K562 (cell line): Measurements from ENCODE around the gene NAT8L. TPM values are rescaled to one million over a fixed set of nuclear protein-coding genes. Genes with fewer than 3 reads are reported as not detected.

Experiments used
- BRCA1 ChIP-seq, 2 experiments: fragments of 450-650 bp in 1 of 2; sonication (generic) in 1 of 2; formaldehyde crosslinking in 1 of 2; IDR thresholded peaks; 2 replicates each; pipeline versions ENCODE4 v1.5.0 to v1.6.1; 2017 to 2020; ENCODE audit warnings: mild to moderate bottlenecking in 1 of 2, missing genetic modification reagents in 1 of 2
- CBX1 ChIP-seq: sonication (generic); IDR thresholded peaks from 2 replicates; pipeline ENCODE4 v1.6.1; 2016; ENCODE audit warnings: antibody characterized with exemption, low read depth, mild to moderate bottlenecking
- CHD4 ChIP-seq: fragments of 200-600 bp; sonication (generic); IDR thresholded peaks from 3 replicates; pipeline ENCODE4 v1.6.1; 2012; ENCODE audit warnings: low read depth, mild to moderate bottlenecking, mixed read lengths, low read length, inconsistent platforms; ENCODE audit not compliant: insufficient read depth, insufficient replicate concordance, poor library complexity, severe bottlenecking
- CREM ChIP-seq: IDR thresholded peaks from 2 replicates; pipeline ENCODE4 v1.6.1; 2014; ENCODE audit warnings: antibody characterized with exemption, low read depth
- GABPA ChIP-seq: fragments of 200-800 bp; sonication (Bioruptor generic); conservative IDR thresholded peaks from 2 replicates; pipeline ENCODE4 v1.6.1; 2016; ENCODE audit warnings: low read depth, missing genetic modification characterization, missing compliant biosample characterization
- HDAC1 ChIP-seq, 2 experiments: fragments of 450-650 bp; IDR thresholded peaks; 2 replicates each; pipeline ENCODE4 v1.6.1; 2016 to 2017; ENCODE audit warnings: inconsistent platforms in 1 of 2, mild to moderate bottlenecking in 1 of 2, moderate library complexity in 1 of 2
- HMGN3 ChIP-seq: IDR thresholded peaks from 2 replicates; pipeline ENCODE4 v1.6.1; 2011; ENCODE audit warnings: borderline replicate concordance, low read depth, mild to moderate bottlenecking, mixed read lengths, low read length; ENCODE audit not compliant: insufficient read length; ENCODE audit errors: extremely low read depth
- L3MBTL2 ChIP-seq: fragments of 450-650 bp; IDR thresholded peaks from 2 replicates; pipeline ENCODE4 v1.6.1; 2016; ENCODE audit warnings: mild to moderate bottlenecking, moderate library complexity
- MAZ ChIP-seq, 2 experiments: fragments of 450-650 bp in 1 of 2; sonication (generic) in 1 of 2; formaldehyde crosslinking; IDR thresholded peaks in 1 of 2; conservative IDR thresholded peaks in 1 of 2; 2 replicates each; pipeline versions ENCODE4 v1.4.0 to v1.5.0; 2020; ENCODE audit warnings: mild to moderate bottlenecking in 1 of 2, missing genetic modification reagents in 1 of 2
- MXI1 ChIP-seq: IDR thresholded peaks from 2 replicates; pipeline ENCODE4 v1.6.1; 2011; ENCODE audit warnings: low read depth, mild to moderate bottlenecking, improper control_type of control experiment, low read length
- NFIC ChIP-seq: fragments of 450-650 bp; IDR thresholded peaks from 2 replicates; pipeline ENCODE4 v1.6.1; 2017; ENCODE audit warnings: mild to moderate bottlenecking, inconsistent platforms
- PCBP1 ChIP-seq: fragments of 200-400 bp; formaldehyde crosslinking; IDR thresholded peaks from 2 replicates; pipeline ENCODE4 v1.6.1; 2018; ENCODE audit warnings: mild to moderate bottlenecking, low read depth, low read length; ENCODE audit not compliant: poor library complexity, severe bottlenecking
- POLR2AphosphoS2 ChIP-seq: IDR thresholded peaks from 2 replicates; pipeline ENCODE4 v1.6.1; 2012; ENCODE audit warnings: low read length, improper control_type of control experiment
- POLR2B ChIP-seq: fragments of 450-650 bp; IDR thresholded peaks from 2 replicates; pipeline ENCODE4 v1.6.1; 2018; ENCODE audit warnings: low read depth; ENCODE audit not compliant: partially characterized antibody
- POLR2G ChIP-seq: fragments of 200-400 bp; formaldehyde crosslinking; IDR thresholded peaks from 2 replicates; pipeline ENCODE4 v1.6.1; 2017; ENCODE audit warnings: low read depth, mild to moderate bottlenecking, antibody characterized with exemption, low read length, moderate library complexity
- PTBP1 ChIP-seq: fragments of 200-400 bp; formaldehyde crosslinking; IDR thresholded peaks from 2 replicates; pipeline ENCODE4 v1.6.1; 2017; ENCODE audit warnings: low read depth, low read length
- RBM14 ChIP-seq: fragments of 200-400 bp; formaldehyde crosslinking; IDR thresholded peaks from 2 replicates; pipeline ENCODE4 v1.6.1; 2018; ENCODE audit warnings: low read depth, mild to moderate bottlenecking, low read length, moderate library complexity, borderline replicate concordance; ENCODE audit not compliant: insufficient read depth
- RBM25 ChIP-seq: fragments of 200-400 bp; formaldehyde crosslinking; IDR thresholded peaks from 2 replicates; pipeline ENCODE4 v1.6.1; 2018; ENCODE audit warnings: low read length, low read depth, moderate library complexity; ENCODE audit not compliant: severe bottlenecking
- RFX5 ChIP-seq: IDR thresholded peaks from 2 replicates; pipeline ENCODE4 v1.6.1; 2011; ENCODE audit warnings: low read depth, mild to moderate bottlenecking, improper control_type of control experiment, low read length
- SMAD4 ChIP-seq: fragments of 250-450 bp; sonication (Bioruptor Pico); conservative IDR thresholded peaks from 2 replicates; pipeline ENCODE4 v1.8.0; 2021; ENCODE audit warnings: inconsistent platforms, mild to moderate bottlenecking, moderate library complexity
- SOX6 ChIP-seq: fragments of 450-650 bp; IDR thresholded peaks from 2 replicates; pipeline ENCODE4 v1.6.1; 2014; ENCODE audit warnings: mild to moderate bottlenecking
- SUPT5H ChIP-seq: fragments of 450-650 bp; IDR thresholded peaks from 2 replicates; pipeline ENCODE4 v1.6.1; 2016
- ZC3H8 ChIP-seq: fragments of 450-650 bp; IDR thresholded peaks from 2 replicates; pipeline ENCODE4 v1.6.1; 2017
- ZFP36 ChIP-seq: fragments of 150-350 bp; IDR thresholded peaks from 2 replicates; pipeline ENCODE4 v1.6.1; 2018; ENCODE audit warnings: low read length, low read depth; ENCODE audit not compliant: partially characterized antibody
- ZNF12 ChIP-seq: sonication (generic); formaldehyde crosslinking; IDR thresholded peaks from 2 replicates; pipeline ENCODE4 v1.4.0; 2020; ENCODE audit warnings: mild to moderate bottlenecking, missing genetic modification reagents
- ZNF184 ChIP-seq: sonication (generic); formaldehyde crosslinking; IDR thresholded peaks from 2 replicates; pipeline ENCODE4 v1.5.0; 2020; ENCODE audit warnings: missing genetic modification reagents
- ZNF586 ChIP-seq: fragments of 450-650 bp; formaldehyde crosslinking; conservative IDR thresholded peaks from 2 replicates; pipeline ENCODE4 v1.4.0; 2020; ENCODE audit warnings: mild to moderate bottlenecking, moderate library complexity
- ZSCAN29 ChIP-seq: fragments of 450-650 bp; IDR thresholded peaks from 2 replicates; pipeline ENCODE4 v1.6.1; 2017
- polyA plus RNA-seq, 8 experiments: library from polyadenylated mRNA; depleted of rRNA in 4 of 8; stranded (reverse) in 5 of 8; unstranded in 3 of 8; fragments of >200 nt; fragmentation: Nextera tagmentation in 2 of 8; fragmentation: Illumina TruSeq in 1 of 8; extraction: Ambion mirVana in 2 of 8; extraction: Trizol in 1 of 8; gene quantifications; 2 replicates each; pipeline versions ENCODE4 v1.2.1 to v1.2.3, GENCODE V29; 2011 to 2014; ENCODE audit warnings: inconsistent platforms in 1 of 8, missing spikeins in 1 of 8
- total RNA-seq, 7 experiments: library from RNA; depleted of rRNA in 6 of 7; stranded (reverse); fragments of >200 nt in 6 of 7; fragmentation: Illumina TruSeq in 2 of 7; extraction: Trizol in 2 of 7; gene quantifications; 2 replicates each; pipeline versions ENCODE4 v1.2.1 to v1.2.3, GENCODE V29; 2011 to 2021; ENCODE audit warnings: low replicate concordance in 1 of 7
- TF ChIP-seq, protein P1 (sequence below): fragments of 450-650 bp; IDR thresholded peaks from 2 replicates; pipeline ENCODE4 v1.6.1; 2016; ENCODE audit warnings: antibody characterized with exemption

Gene NAT8L
- total and polyA plus RNA-seq, 9 of the 15 experiments (the other 6 are each of a cell fraction or from before 2014, with no cell fraction given), result 0.06 to 11.0 (median 1.5) TPM

DNA sequence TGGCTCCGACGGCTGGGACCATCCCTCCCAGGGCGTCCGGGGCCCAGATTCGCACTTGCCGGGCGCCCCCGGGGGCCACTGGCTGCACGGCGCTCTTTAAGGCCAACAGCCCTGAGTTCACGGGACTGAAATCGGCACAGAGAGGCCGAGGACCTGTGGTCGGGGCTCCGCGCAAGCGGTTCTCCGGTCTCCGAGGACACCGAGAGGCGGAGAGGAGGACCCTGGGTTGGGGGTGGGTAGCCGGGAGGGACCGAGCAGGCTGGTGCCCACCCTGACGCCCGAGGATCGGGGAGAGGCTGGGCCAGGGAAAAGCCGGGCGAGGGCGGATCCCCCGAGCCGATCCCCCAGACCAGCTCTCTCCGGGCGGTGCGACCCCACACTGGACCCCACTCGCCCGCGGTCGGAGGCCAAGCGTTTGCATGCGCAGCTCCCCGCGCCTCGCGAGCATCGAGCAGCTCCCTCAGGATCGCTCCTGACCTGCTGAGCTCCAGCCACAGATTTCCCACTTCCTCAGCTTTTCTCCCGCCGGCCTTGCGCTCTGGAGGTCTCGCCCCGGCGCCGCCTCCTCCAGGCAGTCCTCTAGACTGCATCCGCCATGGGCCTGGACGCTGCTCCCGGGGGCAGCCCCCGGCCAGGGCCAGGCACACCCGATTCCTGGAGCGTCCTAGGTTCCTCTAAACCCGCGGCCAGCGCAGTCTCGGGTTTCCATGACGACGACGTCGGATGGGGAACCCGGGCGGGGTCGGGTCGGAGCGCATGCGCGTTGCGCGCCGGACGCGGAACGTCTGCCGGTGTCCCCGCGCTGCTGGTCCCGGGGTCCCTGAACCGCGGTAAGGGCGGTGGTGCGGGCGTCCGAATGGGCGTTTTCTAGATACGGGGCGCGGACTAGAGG lies 17.6 kb upstream of the NAT8L start (continued):
- 0 out of 2 replicates have a peak, but pooled peaks have one; percentile 55 for TF ChIP-seq MXI1
- peak; percentile 99 for TF ChIP-seq ZFP36
- peak; percentile 92 for TF ChIP-seq RBM25
- peak; percentile 46 for TF ChIP-seq POLR2B
- peak; percentile 90 for TF ChIP-seq CHD4
- peak; percentile 97 for TF ChIP-seq CBX1
- TF ChIP-seq ZNF12, result no peak
- peak; percentile 81 for TF ChIP-seq POLR2G
- TF ChIP-seq MAZ (CRISPR knock-in tag; conservative IDR thresholded peaks at IDR 0.05 in 1 of 2, IDR thresholded peaks at IDR 0.05 in 1 of 2), result peak; percentile 34 to 56
- peak; percentile 85 for TF ChIP-seq PCBP1
- TF ChIP-seq NFIC, result peak; percentile 6; the same call in 1 of the 2 replicates
- 0 out of 2 replicates have a peak, but pooled peaks have one; percentile 80 for TF ChIP-seq PTBP1
- TF ChIP-seq ZC3H8, result no peak
- no peak for TF ChIP-seq RBM14
- TF ChIP-seq HMGN3, result peak; percentile 43
- no peak for TF ChIP-seq ZSCAN29
- no peak for TF ChIP-seq BRCA1 (IDR thresholded peaks at IDR 0.05)
- no peak for TF ChIP-seq BRCA1 (CRISPR knock-in tag; IDR thresholded peaks at IDR 0.05)
- no peak for TF ChIP-seq ZNF586
- TF ChIP-seq SOX6, result no peak
- TF ChIP-seq GABPA (tag), result peak; percentile 52; the same call in 1 of the 2 replicates
- 0 out of 2 replicates have a peak, but pooled peaks have one; percentile 17 for TF ChIP-seq CREM
- TF ChIP-seq RFX5, result no peak
- no peak for TF ChIP-seq POLR2AphosphoS2
- 0 out of 4 replicates have a peak, but pooled peaks of 1 of the 2 experiments have one; percentile 22 for TF ChIP-seq HDAC1 (IDR thresholded peaks at IDR 0.05)
- peak; percentile 56; the same call in 1 of the 2 replicates for TF ChIP-seq SUPT5H
- TF ChIP-seq, protein P1, sequence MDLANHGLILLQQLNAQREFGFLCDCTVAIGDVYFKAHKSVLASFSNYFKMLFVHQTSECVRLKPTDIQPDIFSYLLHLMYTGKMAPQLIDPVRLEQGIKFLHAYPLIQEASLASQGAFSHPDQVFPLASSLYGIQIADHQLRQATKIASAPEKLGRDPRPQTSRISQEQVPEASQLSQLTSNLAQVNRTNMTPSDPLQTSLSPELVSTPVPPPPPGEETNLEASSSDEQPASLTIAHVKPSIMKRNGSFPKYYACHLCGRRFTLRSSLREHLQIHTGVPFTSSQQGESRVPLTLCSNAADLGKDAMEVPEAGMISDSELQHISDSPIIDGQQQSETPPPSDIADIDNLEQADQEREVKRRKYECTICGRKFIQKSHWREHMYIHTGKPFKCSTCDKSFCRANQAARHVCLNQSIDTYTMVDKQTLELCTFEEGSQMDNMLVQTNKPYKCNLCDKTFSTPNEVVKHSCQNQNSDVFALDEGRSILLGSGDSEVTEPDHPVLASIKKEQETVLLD, result peak; percentile 83
- peak; percentile 16; the same call in 1 of the 2 replicates for TF ChIP-seq SMAD4 (CRISPR knock-in tag)
- TF ChIP-seq ZNF184 (CRISPR knock-in tag), result no peak
- peak; percentile 12; the same call in 1 of the 2 replicates for TF ChIP-seq L3MBTL2
